Panc1 (cell line): Measurements from ENCODE around the gene CFAP77. TPM values are rescaled to one million over a fixed set of nuclear protein-coding genes. Genes with fewer than 3 reads are reported as not detected.

Source experiments
- ATAC-seq: fragments of 200-7000 bp; cut with Tn5 transposase; 2 replicates; pipeline ENCODE4 v1.9.1; 2020; ENCODE audit warnings: mild to moderate bottlenecking, moderate library complexity
- BruUV-seq: library from RNA; stranded (reverse); fragments of 400-500 nt; replicated peaks from 2 replicates; lab custom pipeline; 2021; lab: Mats Ljungman, UMichigan
- CTCF ChIA-PET: fragments of 300-600 bp; sonication (Branson Sonifier 250); formaldehyde crosslinking; loops from one replicate; lab custom pipeline; 2022; ENCODE audit warnings: antibody characterized with exemption; lab: Charles Lee
- POLR2A ChIA-PET: fragments of 300-600 bp; sonication (Branson Sonifier 250); formaldehyde crosslinking; loops from one replicate; lab custom pipeline; 2022; ENCODE audit warnings: antibody characterized with exemption; lab: Charles Lee
- DNase-seq: peaks from one replicate; pipeline ENCODE4 v3.0.0-alpha.2; 2010; ENCODE audit warnings: low read depth, low spot score
- H3K27ac ChIP-seq: 2 replicates; pipeline ENCODE4 v1.5.1; 2011; ENCODE audit warnings: mild to moderate bottlenecking, low read length, inconsistent platforms
- H3K27me3 ChIP-seq: fragments of 200-500 bp; sonication (Bioruptor generic); 2 replicates; pipeline ENCODE4 v1.6.0; 2014; ENCODE audit warnings: low read length, inconsistent platforms; ENCODE audit not compliant: control insufficient read depth, insufficient read depth
- H3K36me3 ChIP-seq: fragments of 200-500 bp; sonication (Bioruptor generic); 2 replicates; pipeline ENCODE4 v1.5.1; 2014; ENCODE audit warnings: inconsistent platforms, mild to moderate bottlenecking, low read length, moderate library complexity; ENCODE audit not compliant: control insufficient read depth, insufficient read depth
- H3K4me1 ChIP-seq: 2 replicates; pipeline ENCODE4 v1.5.1; 2011; ENCODE audit warnings: inconsistent platforms, mild to moderate bottlenecking, low read length, moderate library complexity; ENCODE audit not compliant: control insufficient read depth, insufficient read depth
- H3K4me3 ChIP-seq, 2 experiments: 2 replicates each; pipeline ENCODE4 v1.5.1; 2011 to 2012; ENCODE audit warnings: low read depth in 2 of 2, low read length in 2 of 2, mild to moderate bottlenecking in 2 of 2, inconsistent platforms in 1 of 2, moderate library complexity in 1 of 2
- H3K9me3 ChIP-seq: fragments of 200-500 bp; sonication (Bioruptor generic); 2 replicates; pipeline ENCODE4 v1.5.1; 2014; ENCODE audit warnings: low read depth, mild to moderate bottlenecking, inconsistent platforms, low read length, moderate library complexity; ENCODE audit not compliant: control insufficient read depth, insufficient read depth
- CTCF ChIP-seq: fragments of 450-650 bp; IDR thresholded peaks from 2 replicates; pipeline ENCODE4 v1.5.1; 2017; ENCODE audit warnings: mild to moderate bottlenecking
- POLR2AphosphoS5 ChIP-seq: IDR thresholded peaks from 2 replicates; pipeline ENCODE4 v1.6.1; 2012; ENCODE audit warnings: mild to moderate bottlenecking, low read depth, low read length, moderate library complexity
- REST ChIP-seq, 2 experiments: IDR thresholded peaks; 2 replicates each; pipeline ENCODE4 v1.6.1; 2011 to 2012; ENCODE audit warnings: low read depth in 2 of 2, control low read depth in 1 of 2, low read length in 1 of 2, mild to moderate bottlenecking in 1 of 2, moderate library complexity in 1 of 2; ENCODE audit not compliant: insufficient read depth in 1 of 2
- SIN3A ChIP-seq: IDR thresholded peaks from 2 replicates; pipeline ENCODE4 v1.6.1; 2012; ENCODE audit warnings: low read depth, mild to moderate bottlenecking, low read length, moderate library complexity, borderline replicate concordance; ENCODE audit not compliant: insufficient read depth
- TCF7L2 ChIP-seq: IDR thresholded peaks from 2 replicates; pipeline ENCODE4 v1.6.1; 2011; ENCODE audit warnings: mild to moderate bottlenecking, low read depth, low read length, inconsistent platforms
- in situ Hi-C: cut with HindIII; loops from 2 replicates; pipeline ENCODE4 v1.10.0; 2016; ENCODE audit warnings: low sequenced_read_pairs, low pct_unique_long_range_greater_than_20kb
- intact Hi-C: fragments of 100-400 bp; cut with micrococcal nuclease; formaldehyde crosslinking; loops from one replicate; pipeline ENCODE4 v1.10.0; 2022; ENCODE audit not compliant: unreplicated experiment
- total RNA-seq: library from RNA; stranded (reverse); gene quantifications from one replicate; pipeline ENCODE4 v1.2.1, GENCODE V29; 2021; ENCODE audit not compliant: unreplicated experiment

CFAP77 gene
- total RNA-seq, 1 experiment from 2014 or later = not detected

GRCh38 chr9:132415181-132415580 lies 5.2 kb downstream of the CFAP77 start:
- H3K27me3 ChIP-seq = peaks cover 14% of the 10 kb centered on the region

GRCh38 chr9:132418726-132419363 lies 8.8 kb downstream of the CFAP77 start:
- intact Hi-C loops = no loop called here
- ATAC-seq (no peak), DNase-seq (no peak)
- no peaks in the 10 kb centered on the region for H3K4me1 ChIP-seq
- no peaks in the 10 kb centered on the region for H3K9me3 ChIP-seq
- peaks cover 2% of the 10 kb centered on the region; the same call in 1 of the 2 replicates for H3K27me3 ChIP-seq
- H3K36me3 ChIP-seq = no peaks in the 10 kb centered on the region
- no peak overlapping the region for H3K27ac ChIP-seq
- BruUV-seq = no TSS peak
- POLR2A ChIA-PET = no interaction called here
- no peak overlapping the region for H3K4me3 ChIP-seq
- TF ChIP-seq SIN3A (no peak), REST (IDR thresholded peaks at IDR 0.05; ENCODE audit: insufficient read depth in 1 of 2, low read depth in 2 of 2, low read length in 1 of 2) (no peak), CTCF (no peak), POLR2AphosphoS5 (no peak), TCF7L2 (no peak)
- CTCF ChIA-PET = no interaction called here
- in situ Hi-C loops = no loop called here

More at GRCh38 chr9:132415181-132415580, 5.2 kb downstream of the CFAP77 start:
- H3K4me1 ChIP-seq = peaks cover 4% of the 10 kb centered on the region; the same call in 1 of the 2 replicates
- ChIA-PET POLR2A (no interaction called here), CTCF (no interaction called here)
- no peak overlapping the region for H3K27ac ChIP-seq
- ATAC-seq (no peak), DNase-seq (no peak)
- no TSS peak for BruUV-seq
- in situ Hi-C loops = no loop called here
- no peak for TF ChIP-seq REST (IDR thresholded peaks at IDR 0.05; ENCODE audit: insufficient read depth in 1 of 2, low read depth in 2 of 2, low read length in 1 of 2)
- TF ChIP-seq POLR2AphosphoS5 = no peak
- no peak for TF ChIP-seq SIN3A
- no peak for TF ChIP-seq TCF7L2
- TF ChIP-seq CTCF = no peak
- H3K9me3 ChIP-seq = no peaks in the 10 kb centered on the region
- no peak overlapping the region for H3K4me3 ChIP-seq
- intact Hi-C loops = no loop called here
- H3K36me3 ChIP-seq = no peaks in the 10 kb centered on the region
